ENCODE results near the gene LZTR1. TPM values are rescaled to one million over a fixed set of nuclear protein-coding genes. Genes with fewer than 3 reads are reported as not detected.

The LZTR1 gene
- total RNA-seq, 1 experiment from 2014 or later: 23.4 TPM

- TF ChIP-seq EZH2 (IDR thresholded peaks at IDR 0.05; ENCODE audit: low read depth) (no peak), CTCF (conservative IDR thresholded peaks at IDR 0.05) (no peak)
- Histone ChIP-seq H3K4me2 (no peak overlapping the region), H3K79me2 (ENCODE audit: low read depth) (no peaks in the 10 kb centered on the region), H3K4me3 (no peak overlapping the region), H2AFZ (no peak overlapping the region), H3K4me1 (replicated peaks; ENCODE audit: insufficient read depth) (no peaks in the 10 kb centered on the region), H4K20me1 (ENCODE audit: insufficient read depth) (no peaks in the 10 kb centered on the region), H3K27me3 (ENCODE audit: insufficient read depth, low read depth) (no peaks in the 10 kb centered on the region), H3F3A (ENCODE audit: insufficient read depth, low read depth) (no peaks in the 10 kb centered on the region), H3K9me3 (ENCODE audit: insufficient read depth, low read depth) (no peaks in the 10 kb centered on the region), H3K36me3 (ENCODE audit: low read depth) (no peaks in the 10 kb centered on the region), H3K9me2 (ENCODE audit: insufficient read depth) (no peaks in the 10 kb centered on the region), H3K27ac (no peak overlapping the region)
- intact Hi-C loops (cut with micrococcal nuclease; ENCODE audit: unreplicated experiment): no loop called here
- POLR2A ChIA-PET (ENCODE audit: unreplicated experiment): no interaction called here
- BruUV-seq (replicated peaks): no TSS peak
- CTCF ChIA-PET: no interaction called here
- no peak for DNase-seq
These were observed 46.5 kb downstream of the LZTR1 start for GRCh38 chr22:21028277-21029251.

GRCh38 chr22:21029486-21030025, 47.5 kb downstream of the LZTR1 start:
- Histone ChIP-seq H2AFZ (no peak overlapping the region), H3K27ac (no peak overlapping the region), H3K9me2 (ENCODE audit: insufficient read depth) (no peaks in the 10 kb centered on the region), H3F3A (ENCODE audit: insufficient read depth, low read depth) (no peaks in the 10 kb centered on the region), H3K4me1 (replicated peaks; ENCODE audit: insufficient read depth) (no peaks in the 10 kb centered on the region), H3K36me3 (ENCODE audit: low read depth) (no peaks in the 10 kb centered on the region), H3K27me3 (ENCODE audit: insufficient read depth, low read depth) (no peaks in the 10 kb centered on the region), H3K9me3 (ENCODE audit: insufficient read depth, low read depth) (no peaks in the 10 kb centered on the region), H3K79me2 (ENCODE audit: low read depth) (no peaks in the 10 kb centered on the region), H3K4me2 (no peak overlapping the region), H3K4me3 (no peak overlapping the region), H4K20me1 (ENCODE audit: insufficient read depth) (no peaks in the 10 kb centered on the region)
- no peak for TF ChIP-seq EZH2 (IDR thresholded peaks at IDR 0.05; ENCODE audit: low read depth)
- no peak for TF ChIP-seq CTCF (conservative IDR thresholded peaks at IDR 0.05)
- ChIA-PET POLR2A (ENCODE audit: unreplicated experiment) (no interaction called here), CTCF (no interaction called here)
- DNase-seq: no peak
- intact Hi-C loops (cut with micrococcal nuclease; ENCODE audit: unreplicated experiment): no loop called here
- no TSS peak for BruUV-seq (replicated peaks)

- Histone ChIP-seq H3K79me2 (ENCODE audit: low read depth) (no peaks in the 10 kb centered on the region), H3K9me3 (ENCODE audit: insufficient read depth, low read depth) (no peaks in the 10 kb centered on the region), H3K4me3 (no peak overlapping the region), H3K36me3 (ENCODE audit: low read depth) (no peaks in the 10 kb centered on the region), H3K27ac (no peak overlapping the region), H4K20me1 (ENCODE audit: insufficient read depth) (no peaks in the 10 kb centered on the region), H3K9me2 (ENCODE audit: insufficient read depth) (no peaks in the 10 kb centered on the region), H3K27me3 (ENCODE audit: insufficient read depth, low read depth) (no peaks in the 10 kb centered on the region), H3K4me1 (replicated peaks; ENCODE audit: insufficient read depth) (no peaks in the 10 kb centered on the region), H3F3A (ENCODE audit: insufficient read depth, low read depth) (no peaks in the 10 kb centered on the region), H3K4me2 (no peak overlapping the region), H2AFZ (no peak overlapping the region)
- ChIA-PET CTCF (no interaction called here), POLR2A (ENCODE audit: unreplicated experiment) (no interaction called here)
- no TSS peak for BruUV-seq (replicated peaks)
- DNase-seq: no peak
- intact Hi-C loops (cut with micrococcal nuclease; ENCODE audit: unreplicated experiment): no loop called here
- no peak for TF ChIP-seq CTCF (conservative IDR thresholded peaks at IDR 0.05)
- no peak for TF ChIP-seq EZH2 (IDR thresholded peaks at IDR 0.05; ENCODE audit: low read depth)
These were observed 47.9 kb downstream of the LZTR1 start for GRCh38 chr22:21030032-21030431.

Measured in PC-9 (cell line).